ENCODE data around the gene DDX10. TPM values are rescaled to one million over a fixed set of nuclear protein-coding genes. Genes with fewer than 3 reads are reported as not detected.

The DDX10 gene
- total and polyA plus RNA-seq, 9 of the 15 experiments (the other 6 are each of a cell fraction or from before 2014, with no cell fraction given), result 33.9 to 94.6 (median 50.7) TPM

DNA sequence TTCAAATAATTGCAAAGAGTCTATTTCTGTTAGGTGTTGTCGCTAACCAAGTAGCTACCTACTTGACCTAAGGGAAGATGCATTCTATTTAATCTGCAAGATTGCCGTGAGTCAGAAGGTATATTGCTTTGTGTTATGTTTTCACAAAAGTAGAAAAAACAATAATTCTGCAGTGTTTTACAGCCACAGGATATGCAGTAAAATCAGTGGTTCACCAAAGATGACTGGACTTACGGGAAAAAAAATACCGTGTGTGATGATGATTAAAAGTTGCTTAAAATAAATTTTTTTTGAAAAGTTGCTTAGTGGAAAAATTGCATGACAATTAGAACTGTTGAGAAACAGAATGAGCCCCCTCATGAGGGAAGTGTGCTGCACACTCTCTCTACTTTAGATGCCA is 209.1 kb downstream of the DDX10 start (continued):
- TF ChIP-seq, protein P1, sequence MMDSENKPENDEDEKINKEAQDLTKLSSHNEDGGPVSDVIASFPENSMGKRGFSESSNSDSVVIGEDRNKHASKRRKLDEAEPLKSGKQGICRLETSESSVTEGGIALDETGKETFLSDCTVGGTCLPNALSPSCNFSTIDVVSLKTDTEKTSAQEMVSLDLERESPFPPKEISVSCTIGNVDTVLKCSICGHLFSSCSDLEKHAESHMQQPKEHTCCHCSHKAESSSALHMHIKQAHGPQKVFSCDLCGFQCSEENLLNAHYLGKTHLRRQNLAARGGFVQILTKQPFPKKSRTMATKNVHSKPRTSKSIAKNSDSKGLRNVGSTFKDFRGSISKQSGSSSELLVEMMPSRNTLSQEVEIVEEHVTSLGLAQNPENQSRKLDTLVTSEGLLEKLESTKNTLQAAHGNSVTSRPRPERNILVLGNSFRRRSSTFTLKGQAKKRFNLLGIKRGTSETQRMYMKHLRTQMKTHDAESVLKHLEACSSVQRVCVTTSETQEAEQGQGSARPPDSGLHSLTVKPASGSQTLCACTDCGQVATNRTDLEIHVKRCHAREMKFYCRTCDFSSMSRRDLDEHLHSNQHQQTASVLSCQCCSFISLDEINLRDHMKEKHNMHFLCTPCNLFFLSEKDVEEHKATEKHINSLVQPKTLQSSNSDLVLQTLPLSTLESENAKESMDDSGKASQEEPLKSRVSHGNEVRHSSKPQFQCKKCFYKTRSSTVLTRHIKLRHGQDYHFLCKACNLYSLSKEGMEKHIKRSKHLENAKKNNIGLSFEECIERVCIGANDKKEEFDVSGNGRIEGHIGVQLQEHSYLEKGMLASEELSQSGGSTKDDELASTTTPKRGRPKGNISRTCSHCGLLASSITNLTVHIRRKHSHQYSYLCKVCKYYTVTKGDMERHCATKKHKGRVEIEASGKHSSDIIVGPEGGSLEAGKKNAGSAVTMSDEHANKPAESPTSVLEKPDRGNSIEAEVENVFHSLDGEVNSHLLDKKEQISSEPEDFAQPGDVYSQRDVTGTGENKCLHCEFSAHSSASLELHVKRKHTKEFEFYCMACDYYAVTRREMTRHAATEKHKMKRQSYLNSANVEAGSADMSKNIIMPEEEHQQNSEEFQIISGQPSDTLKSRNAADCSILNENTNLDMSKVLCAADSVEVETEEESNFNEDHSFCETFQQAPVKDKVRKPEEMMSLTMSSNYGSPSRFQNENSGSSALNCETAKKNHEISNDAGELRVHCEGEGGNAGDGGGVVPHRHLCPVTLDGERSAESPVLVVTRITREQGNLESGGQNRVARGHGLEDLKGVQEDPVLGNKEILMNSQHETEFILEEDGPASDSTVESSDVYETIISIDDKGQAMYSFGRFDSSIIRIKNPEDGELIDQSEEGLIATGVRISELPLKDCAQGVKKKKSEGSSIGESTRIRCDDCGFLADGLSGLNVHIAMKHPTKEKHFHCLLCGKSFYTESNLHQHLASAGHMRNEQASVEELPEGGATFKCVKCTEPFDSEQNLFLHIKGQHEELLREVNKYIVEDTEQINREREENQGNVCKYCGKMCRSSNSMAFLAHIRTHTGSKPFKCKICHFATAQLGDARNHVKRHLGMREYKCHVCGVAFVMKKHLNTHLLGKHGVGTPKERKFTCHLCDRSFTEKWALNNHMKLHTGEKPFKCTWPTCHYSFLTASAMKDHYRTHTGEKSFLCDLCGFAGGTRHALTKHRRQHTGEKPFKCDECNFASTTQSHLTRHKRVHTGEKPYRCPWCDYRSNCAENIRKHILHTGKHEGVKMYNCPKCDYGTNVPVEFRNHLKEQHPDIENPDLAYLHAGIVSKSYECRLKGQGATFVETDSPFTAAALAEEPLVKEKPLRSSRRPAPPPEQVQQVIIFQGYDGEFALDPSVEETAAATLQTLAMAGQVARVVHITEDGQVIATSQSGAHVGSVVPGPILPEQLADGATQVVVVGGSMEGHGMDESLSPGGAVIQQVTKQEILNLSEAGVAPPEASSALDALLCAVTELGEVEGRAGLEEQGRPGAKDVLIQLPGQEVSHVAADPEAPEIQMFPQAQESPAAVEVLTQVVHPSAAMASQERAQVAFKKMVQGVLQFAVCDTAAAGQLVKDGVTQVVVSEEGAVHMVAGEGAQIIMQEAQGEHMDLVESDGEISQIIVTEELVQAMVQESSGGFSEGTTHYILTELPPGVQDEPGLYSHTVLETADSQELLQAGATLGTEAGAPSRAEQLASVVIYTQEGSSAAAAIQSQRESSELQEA (IDR thresholded peaks at IDR 0.05; ENCODE audit: low read depth), result no peak
- TF ChIP-seq RBFOX2 (IDR thresholded peaks at IDR 0.05; ENCODE audit: low read depth, low read length), result no peak
- TF ChIP-seq, protein P2, sequence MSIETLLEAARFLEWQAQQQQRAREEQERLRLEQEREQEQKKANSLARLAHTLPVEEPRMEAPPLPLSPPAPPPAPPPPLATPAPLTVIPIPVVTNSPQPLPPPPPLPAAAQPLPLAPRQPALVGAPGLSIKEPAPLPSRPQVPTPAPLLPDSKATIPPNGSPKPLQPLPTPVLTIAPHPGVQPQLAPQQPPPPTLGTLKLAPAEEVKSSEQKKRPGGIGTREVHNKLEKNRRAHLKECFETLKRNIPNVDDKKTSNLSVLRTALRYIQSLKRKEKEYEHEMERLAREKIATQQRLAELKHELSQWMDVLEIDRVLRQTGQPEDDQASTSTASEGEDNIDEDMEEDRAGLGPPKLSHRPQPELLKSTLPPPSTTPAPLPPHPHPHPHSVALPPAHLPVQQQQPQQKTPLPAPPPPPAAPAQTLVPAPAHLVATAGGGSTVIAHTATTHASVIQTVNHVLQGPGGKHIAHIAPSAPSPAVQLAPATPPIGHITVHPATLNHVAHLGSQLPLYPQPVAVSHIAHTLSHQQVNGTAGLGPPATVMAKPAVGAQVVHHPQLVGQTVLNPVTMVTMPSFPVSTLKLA (conservative IDR thresholded peaks at IDR 0.05), result no peak
